ENCODE measurements around the gene ARHGAP28. TPM values are rescaled to one million over a fixed set of nuclear protein-coding genes. Genes with fewer than 3 reads are reported as not detected.

The ARHGAP28 gene
- total RNA-seq, 4 donors from 2014 or later = 1.0 to 39.0 (median 8.7) TPM

- H3K36me3 ChIP-seq = no peaks in the 10 kb centered on the region
- no peaks in the 10 kb centered on the region for H3K27me3 ChIP-seq
- H3K4me1 ChIP-seq = no peaks in the 10 kb centered on the region
- no peak overlapping the region for H3K4me3 ChIP-seq
- TF ChIP-seq POLR2A (IDR thresholded peaks at IDR 0.05) (no peak), CTCF (IDR thresholded peaks at IDR 0.05) (no peak)
- DNase-seq = no peak
- peaks cover 0 to 3% of the 10 kb centered on the region in 2 donors for H3K9me3 ChIP-seq
- intact Hi-C loops (cut with DNase I; ENCODE audit: low total_unique reads) = no loop called here
- H3K27ac ChIP-seq = no peak overlapping the region
Measured at GRCh38 chr18:6850396-6850795, 120.9 kb downstream of the ARHGAP28 start.

- H3K27ac ChIP-seq = no peak overlapping the region
- H3K4me1 ChIP-seq = no peaks in the 10 kb centered on the region
- intact Hi-C loops (cut with DNase I; ENCODE audit: low total_unique reads) = no loop called here
- no peak for DNase-seq
- TF ChIP-seq POLR2A (IDR thresholded peaks at IDR 0.05) (no peak), CTCF (IDR thresholded peaks at IDR 0.05) (no peak)
- no peaks in the 10 kb centered on the region for H3K27me3 ChIP-seq
- H3K4me3 ChIP-seq = no peak overlapping the region
- peaks cover 0 to 3% of the 10 kb centered on the region in 2 donors for H3K9me3 ChIP-seq
- no peaks in the 10 kb centered on the region for H3K36me3 ChIP-seq
Measured at GRCh38 chr18:6851480-6851879, 122.0 kb downstream of the ARHGAP28 start.

GRCh38 chr18:6854811-6855210 is 125.3 kb downstream of the ARHGAP28 start:
- H3K27ac ChIP-seq = no peak overlapping the region
- no peak for DNase-seq
- no peaks in the 10 kb centered on the region for H3K27me3 ChIP-seq
- intact Hi-C loops (cut with DNase I; ENCODE audit: low total_unique reads) = no loop called here
- TF ChIP-seq POLR2A (IDR thresholded peaks at IDR 0.05) (no peak), CTCF (IDR thresholded peaks at IDR 0.05) (no peak)
- H3K4me3 ChIP-seq = no peak overlapping the region
- H3K36me3 ChIP-seq = no peaks in the 10 kb centered on the region
- H3K9me3 ChIP-seq = peaks cover 0 to 3% of the 10 kb centered on the region in 2 donors
- H3K4me1 ChIP-seq = no peaks in the 10 kb centered on the region

GRCh38 chr18:6855767-6856166 is 126.3 kb downstream of the ARHGAP28 start:
- Histone ChIP-seq H3K4me1 (no peaks in the 10 kb centered on the region), H3K27ac (no peak overlapping the region), H3K36me3 (no peaks in the 10 kb centered on the region), H3K9me3 (peaks cover 0 to 3% of the 10 kb centered on the region in 2 donors), H3K27me3 (no peaks in the 10 kb centered on the region), H3K4me3 (no peak overlapping the region)
- intact Hi-C loops (cut with DNase I; ENCODE audit: low total_unique reads) = no loop called here
- DNase-seq = no peak
- TF ChIP-seq POLR2A (IDR thresholded peaks at IDR 0.05) (no peak), CTCF (IDR thresholded peaks at IDR 0.05) (no peak)

GRCh38 chr18:6857300-6857699 is 127.8 kb downstream of the ARHGAP28 start:
- no peak overlapping the region for H3K4me3 ChIP-seq
- no peak overlapping the region for H3K27ac ChIP-seq
- TF ChIP-seq CTCF (IDR thresholded peaks at IDR 0.05) = no peak
- no peak for TF ChIP-seq POLR2A (IDR thresholded peaks at IDR 0.05)
- H3K9me3 ChIP-seq = no peaks in the 10 kb centered on the region
- no peak for DNase-seq
- no peaks in the 10 kb centered on the region for H3K27me3 ChIP-seq
- intact Hi-C loops (cut with DNase I; ENCODE audit: low total_unique reads) = no loop called here
- H3K4me1 ChIP-seq = no peaks in the 10 kb centered on the region
- H3K36me3 ChIP-seq = no peaks in the 10 kb centered on the region
